Right atrium auricular region (tissue), 2 donors: ENCODE measurements around the gene CCER1. TPM values are rescaled to one million over a fixed set of nuclear protein-coding genes. Genes with fewer than 3 reads are reported as not detected.

Source experiments
- DNase-seq: peaks from one replicate; pipeline ENCODE4 v3.0.0-alpha.2; 2019; ENCODE audit warnings: low spot score
- H3K27ac ChIP-seq, 2 donors: fragments of 200-600 bp; sonication (generic); 1 replicate in 1 of 2; 2 replicates in 1 of 2; pipeline ENCODE4 v1.5.1; 2016 to 2019
- H3K27me3 ChIP-seq, 2 donors: fragments of 200-600 bp; sonication (generic); one replicate each; pipeline versions ENCODE4 v1.5.1 to v1.6.0; 2017 to 2019
- H3K36me3 ChIP-seq: fragments of 200-600 bp; sonication (generic); one replicate; pipeline ENCODE4 v1.5.1; 2016
- H3K4me1 ChIP-seq, 2 donors: fragments of 200-600 bp; sonication (generic); one replicate each; pipeline versions ENCODE4 v1.5.1 to v1.6.0; 2017 to 2019
- H3K4me3 ChIP-seq, 2 donors: fragments of 200-600 bp; sonication (generic); 1 replicate in 1 of 2; 2 replicates in 1 of 2; pipeline ENCODE4 v1.5.1; 2017 to 2019; ENCODE audit warnings: mild to moderate bottlenecking in 1 of 2, moderate library complexity in 1 of 2
- H3K9me3 ChIP-seq, 2 donors: fragments of 200-600 bp; sonication (generic); one replicate each; pipeline ENCODE4 v1.5.1; 2019
- CTCF ChIP-seq, 2 donors: fragments of 200-600 bp; sonication (generic); IDR thresholded peaks; one replicate each; pipeline ENCODE4 v1.5.1; 2019; ENCODE audit warnings: antibody characterized with exemption in 2 of 2
- total RNA-seq, 2 donors: library from RNA; depleted of rRNA; stranded (reverse); fragments of >200 nt; gene quantifications; one replicate each; pipeline ENCODE4 v1.1.0, GENCODE V29; 2016

Gene CCER1
- not detected for total RNA-seq

- Histone ChIP-seq H3K9me3 (no peaks in the 10 kb centered on the region), H3K4me3 (no peak within 1 kb of the TSS), H3K27ac (no peak within 1 kb of the TSS), H3K36me3 (no peaks in the 10 kb centered on the region), H3K4me1 (no peaks in the 10 kb centered on the region), H3K27me3 (no peaks in the 10 kb centered on the region)
- TF ChIP-seq CTCF (IDR thresholded peaks at IDR 0.05), result no peak
- no peak for DNase-seq
Measured at GRCh38 chr12:90954921-90955320, at the start of gene CCER1. Gene CCER1 (minus strand): TSS chr12:90955176. CDS start chr12:90954742, 434 bp downstream.

DNA sequence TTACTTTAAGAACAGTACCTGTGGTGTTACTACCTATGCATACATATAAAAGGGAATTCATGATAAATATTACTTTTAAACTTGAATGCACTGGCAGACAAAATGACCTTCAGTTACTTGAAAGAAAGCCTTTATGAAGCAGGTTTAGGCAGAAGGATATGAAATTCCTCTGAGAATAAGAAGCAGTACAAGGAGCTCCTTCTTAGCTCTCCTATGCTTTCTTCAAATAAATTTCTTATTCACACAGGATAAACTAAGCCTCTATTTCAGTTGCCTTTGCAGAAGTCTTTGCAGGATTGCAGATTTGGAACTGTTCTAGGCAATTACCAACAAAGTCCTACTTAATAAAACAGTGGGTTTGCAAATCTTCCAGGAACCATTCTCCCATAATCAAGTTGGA lies 48.8 kb upstream of the CCER1 start:
- Histone ChIP-seq H3K9me3 (no peaks in the 10 kb centered on the region), H3K27ac (no peak overlapping the region), H3K36me3 (no peaks in the 10 kb centered on the region), H3K4me3 (no peak overlapping the region), H3K27me3 (no peaks in the 10 kb centered on the region), H3K4me1 (no peaks in the 10 kb centered on the region)
- TF ChIP-seq CTCF (IDR thresholded peaks at IDR 0.05), result no peak
- no peak for DNase-seq

- no peaks in the 10 kb centered on the region for H3K27me3 ChIP-seq
- no peaks in the 10 kb centered on the region for H3K9me3 ChIP-seq
- no peak overlapping the region for H3K27ac ChIP-seq
- no peaks in the 10 kb centered on the region for H3K4me1 ChIP-seq
- no peaks in the 10 kb centered on the region for H3K36me3 ChIP-seq
- TF ChIP-seq CTCF (IDR thresholded peaks at IDR 0.05), result no peak
- no peak overlapping the region for H3K4me3 ChIP-seq
- no peak for DNase-seq
Measured at GRCh38 chr12:91001306-91001705, 46.3 kb upstream of the CCER1 start.

- Histone ChIP-seq H3K27ac (no peak overlapping the region), H3K4me1 (no peaks in the 10 kb centered on the region), H3K9me3 (no peaks in the 10 kb centered on the region), H3K27me3 (no peaks in the 10 kb centered on the region), H3K36me3 (no peaks in the 10 kb centered on the region), H3K4me3 (no peak overlapping the region)
- TF ChIP-seq CTCF (IDR thresholded peaks at IDR 0.05), result no peak
- no peak for DNase-seq
Measured at GRCh38 chr12:90999966-91000365, 45.0 kb upstream of the CCER1 start.

- no peak overlapping the region for H3K27ac ChIP-seq
- no peaks in the 10 kb centered on the region for H3K9me3 ChIP-seq
- no peak overlapping the region for H3K4me3 ChIP-seq
- H3K4me1 ChIP-seq, result no peaks in the 10 kb centered on the region
- H3K27me3 ChIP-seq, result no peaks in the 10 kb centered on the region
- no peaks in the 10 kb centered on the region for H3K36me3 ChIP-seq
- DNase-seq, result no peak
- TF ChIP-seq CTCF (IDR thresholded peaks at IDR 0.05), result no peak
Measured at GRCh38 chr12:90999527-90999926, 44.6 kb upstream of the CCER1 start.

DNA sequence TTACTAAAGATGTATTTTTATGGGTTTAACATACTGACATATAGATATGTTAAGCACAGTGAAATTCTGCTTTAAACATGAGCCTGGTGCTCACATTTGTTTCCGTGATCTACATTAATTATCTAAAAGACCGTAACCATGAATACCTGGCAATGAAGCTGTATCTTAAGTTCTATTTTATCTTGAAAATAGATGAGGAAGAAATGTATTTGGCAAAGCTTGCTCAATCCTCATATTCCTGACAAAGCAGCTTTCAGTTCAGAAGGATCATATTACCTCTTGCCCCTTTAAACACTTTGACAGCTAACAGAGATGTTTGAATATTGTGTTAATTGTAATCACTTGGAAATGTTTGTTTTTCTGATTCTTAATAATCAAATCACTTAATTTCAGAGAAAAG lies 40.0 kb upstream of the CCER1 start:
- no peak for DNase-seq
- Histone ChIP-seq H3K4me3 (no peak overlapping the region), H3K27ac (no peak overlapping the region), H3K4me1 (no peaks in the 10 kb centered on the region), H3K9me3 (no peaks in the 10 kb centered on the region), H3K27me3 (no peaks in the 10 kb centered on the region), H3K36me3 (no peaks in the 10 kb centered on the region)
- TF ChIP-seq CTCF (IDR thresholded peaks at IDR 0.05), result no peak
